ENCODE measurements around the gene SNAPC3.
A peak's percentile ranks its signal among the peaks of the same experiment; 100 is the strongest.
"Not testable (repeated sequence)": the region's sequence is repeated elsewhere in the genome, so short reads cannot be mapped to it uniquely, and the experiment has no call there.

The SNAPC3 gene

DNA sequence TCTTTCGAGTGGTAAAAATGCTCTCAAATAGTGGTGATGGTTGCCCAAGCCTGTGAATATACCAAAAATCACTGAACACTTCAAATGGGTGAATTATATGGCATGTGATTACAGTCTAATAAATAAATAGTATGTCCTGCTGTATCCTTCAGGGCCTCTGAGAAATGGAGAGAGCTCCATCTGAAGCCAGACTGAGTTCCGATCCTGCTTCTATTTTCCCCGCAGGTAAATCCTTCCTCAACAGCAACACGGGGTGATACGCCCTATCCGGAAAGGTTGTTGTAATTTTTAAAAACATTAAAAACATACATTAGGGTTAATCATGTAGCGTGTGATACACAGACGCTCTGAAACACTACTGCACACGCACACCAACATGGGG, 695 bp upstream of the SNAPC3 start:
- peaks cover 14% of the 10 kb centered on the region for H3K36me3 ChIP-seq (ENCODE audit: insufficient read depth, low read length)

GRCh38 chr9:15423231-15423985, 732 bp downstream of the SNAPC3 start:
- Histone ChIP-seq H2AFZ (ENCODE audit: low read length, unreplicated experiment) (peak overlapping the region; percentile 19), H3K79me2 (ENCODE audit: control insufficient read depth, insufficient read depth, low read length, unreplicated experiment) (peaks cover 50% of the 10 kb centered on the region), H3K36me3 (ENCODE audit: insufficient read depth, low read length) (peaks cover 14% of the 10 kb centered on the region), H3K4me1 (ENCODE audit: control insufficient read depth, insufficient read depth, low read length, unreplicated experiment) (peaks cover 8% of the 10 kb centered on the region), H3K27ac (ENCODE audit: low read depth, low read length) (no peak overlapping the region), H3K4me3 (ENCODE audit: low read depth, low read length) (peak overlapping the region; percentile 95), H3K27me3 (ENCODE audit: insufficient read depth, low read length) (no peaks in the 10 kb centered on the region)

More for the DNA sequence above, 695 bp upstream of the SNAPC3 start:
- Histone ChIP-seq H3K27ac (ENCODE audit: low read depth, low read length) (peak overlapping the region; percentile 35), H3K79me2 (ENCODE audit: control insufficient read depth, insufficient read depth, low read length, unreplicated experiment) (peaks cover 41% of the 10 kb centered on the region), H3K4me3 (ENCODE audit: low read depth, low read length) (peak overlapping the region; percentile 95), H2AFZ (ENCODE audit: low read length, unreplicated experiment) (peak overlapping the region; percentile 93), H3K27me3 (ENCODE audit: insufficient read depth, low read length) (no peaks in the 10 kb centered on the region), H3K4me1 (ENCODE audit: control insufficient read depth, insufficient read depth, low read length, unreplicated experiment) (peaks cover 8% of the 10 kb centered on the region)

DNA sequence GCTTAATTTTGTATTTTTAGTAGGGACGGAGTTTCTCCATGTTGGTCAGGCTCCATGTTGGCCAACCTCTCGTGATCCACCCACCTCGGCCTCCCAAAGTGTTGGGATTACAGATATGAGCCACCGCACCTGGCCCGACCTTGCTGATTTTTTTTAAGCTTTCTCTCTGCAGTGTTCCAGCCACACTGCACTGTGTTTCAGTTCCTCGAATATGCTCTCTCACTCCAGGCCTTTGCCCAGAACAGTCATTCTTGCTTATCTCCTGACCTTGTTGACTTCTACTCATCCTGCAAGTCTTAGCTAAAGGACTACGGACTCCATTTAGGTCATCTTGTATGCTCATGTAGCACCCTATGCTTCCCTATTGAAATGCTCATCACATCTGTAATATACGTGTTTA, 3.3 kb downstream of the SNAPC3 start:
- Histone ChIP-seq H3K4me1 (ENCODE audit: control insufficient read depth, insufficient read depth, low read length, unreplicated experiment) (peaks cover 13% of the 10 kb centered on the region), H3K27me3 (ENCODE audit: insufficient read depth, low read length) (no peaks in the 10 kb centered on the region), H2AFZ (ENCODE audit: low read length, unreplicated experiment) (no peak overlapping the region), H3K79me2 (ENCODE audit: control insufficient read depth, insufficient read depth, low read length, unreplicated experiment) (peaks cover 74% of the 10 kb centered on the region), H3K36me3 (ENCODE audit: insufficient read depth, low read length) (peaks cover 26% of the 10 kb centered on the region), H3K4me3 (ENCODE audit: low read depth, low read length) (no peak overlapping the region), H3K27ac (ENCODE audit: low read depth, low read length) (no peak overlapping the region)

DNA sequence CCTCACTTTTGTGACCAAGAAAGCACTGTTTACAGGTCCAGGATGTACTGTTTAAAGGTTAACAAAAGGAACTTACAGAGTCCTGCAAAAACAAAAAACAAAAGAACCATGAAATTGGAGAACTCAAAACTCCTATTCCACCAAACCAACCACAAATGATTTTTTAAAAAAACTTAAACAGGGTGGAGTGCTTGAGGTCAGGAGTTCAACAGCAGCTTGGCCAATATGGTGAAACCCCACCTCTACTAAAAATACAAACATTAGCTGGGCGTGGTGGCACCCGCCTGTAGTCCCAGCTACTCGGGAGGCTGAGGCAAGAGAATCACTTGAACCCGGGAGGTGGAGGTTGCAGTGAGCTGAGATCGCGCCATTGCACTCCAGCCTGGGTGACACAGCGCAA, 5.0 kb downstream of the SNAPC3 start:
- not testable (repeated sequence) for H2AFZ ChIP-seq (ENCODE audit: low read length, unreplicated experiment); H3K27ac ChIP-seq (ENCODE audit: low read depth, low read length); H3K4me3 ChIP-seq (ENCODE audit: low read depth, low read length); H3K27me3 ChIP-seq (ENCODE audit: insufficient read depth, low read length)
- H3K36me3 ChIP-seq (ENCODE audit: insufficient read depth, low read length), result peaks cover 28% of the 10 kb centered on the region
- peaks cover 13% of the 10 kb centered on the region for H3K4me1 ChIP-seq (ENCODE audit: control insufficient read depth, insufficient read depth, low read length, unreplicated experiment)
- H3K79me2 ChIP-seq (ENCODE audit: control insufficient read depth, insufficient read depth, low read length, unreplicated experiment), result peaks cover 85% of the 10 kb centered on the region

GRCh38 chr9:15430920-15431844, 8.5 kb downstream of the SNAPC3 start:
- Histone ChIP-seq H2AFZ (ENCODE audit: low read length, unreplicated experiment) (no peak overlapping the region), H3K4me1 (ENCODE audit: control insufficient read depth, insufficient read depth, low read length, unreplicated experiment) (peaks cover 5% of the 10 kb centered on the region), H3K27ac (ENCODE audit: low read depth, low read length) (no peak overlapping the region), H3K4me3 (ENCODE audit: low read depth, low read length) (no peak overlapping the region), H3K27me3 (ENCODE audit: insufficient read depth, low read length) (no peaks in the 10 kb centered on the region), H3K36me3 (ENCODE audit: insufficient read depth, low read length) (peaks cover 43% of the 10 kb centered on the region), H3K79me2 (ENCODE audit: control insufficient read depth, insufficient read depth, low read length, unreplicated experiment) (peaks cover 78% of the 10 kb centered on the region)

- Histone ChIP-seq H3K79me2 (ENCODE audit: control insufficient read depth, insufficient read depth, low read length, unreplicated experiment) (peaks cover 81% of the 10 kb centered on the region), H3K4me1 (ENCODE audit: control insufficient read depth, insufficient read depth, low read length, unreplicated experiment) (peaks cover 5% of the 10 kb centered on the region), H3K27ac (ENCODE audit: low read depth, low read length) (no peak overlapping the region), H3K4me3 (ENCODE audit: low read depth, low read length) (no peak overlapping the region), H3K36me3 (ENCODE audit: insufficient read depth, low read length) (peaks cover 41% of the 10 kb centered on the region), H2AFZ (ENCODE audit: low read length, unreplicated experiment) (no peak overlapping the region), H3K27me3 (ENCODE audit: insufficient read depth, low read length) (no peaks in the 10 kb centered on the region)
Observed at GRCh38 chr9:15433191-15433590, 10.5 kb downstream of the SNAPC3 start.

DNA sequence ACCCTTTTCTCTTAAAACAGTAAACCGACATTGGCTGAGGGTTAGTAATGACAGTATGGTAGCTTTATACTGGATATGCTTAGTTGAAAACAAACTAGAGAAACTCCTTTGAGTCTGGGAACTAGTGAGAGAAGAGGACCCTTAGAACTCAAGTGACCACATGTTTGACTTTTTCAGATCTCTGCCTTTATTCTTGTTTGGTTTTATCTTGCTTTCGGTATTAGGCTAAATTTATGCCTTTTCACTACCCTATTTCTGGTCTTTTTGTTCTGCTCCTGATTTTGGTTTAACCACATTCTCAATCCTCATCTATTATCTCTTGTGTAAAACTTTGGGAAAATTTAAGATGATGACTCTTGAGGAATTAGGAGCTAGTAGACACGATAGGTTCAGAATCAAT, 11.0 kb downstream of the SNAPC3 start:
- peaks cover 81% of the 10 kb centered on the region for H3K79me2 ChIP-seq (ENCODE audit: control insufficient read depth, insufficient read depth, low read length, unreplicated experiment)
- H3K27ac ChIP-seq (ENCODE audit: low read depth, low read length), result no peak overlapping the region
- H2AFZ ChIP-seq (ENCODE audit: low read length, unreplicated experiment), result no peak overlapping the region
- H3K4me3 ChIP-seq (ENCODE audit: low read depth, low read length), result no peak overlapping the region
- H3K36me3 ChIP-seq (ENCODE audit: insufficient read depth, low read length), result peaks cover 41% of the 10 kb centered on the region
- peaks cover 5% of the 10 kb centered on the region for H3K4me1 ChIP-seq (ENCODE audit: control insufficient read depth, insufficient read depth, low read length, unreplicated experiment)
- no peaks in the 10 kb centered on the region for H3K27me3 ChIP-seq (ENCODE audit: insufficient read depth, low read length)

DNA sequence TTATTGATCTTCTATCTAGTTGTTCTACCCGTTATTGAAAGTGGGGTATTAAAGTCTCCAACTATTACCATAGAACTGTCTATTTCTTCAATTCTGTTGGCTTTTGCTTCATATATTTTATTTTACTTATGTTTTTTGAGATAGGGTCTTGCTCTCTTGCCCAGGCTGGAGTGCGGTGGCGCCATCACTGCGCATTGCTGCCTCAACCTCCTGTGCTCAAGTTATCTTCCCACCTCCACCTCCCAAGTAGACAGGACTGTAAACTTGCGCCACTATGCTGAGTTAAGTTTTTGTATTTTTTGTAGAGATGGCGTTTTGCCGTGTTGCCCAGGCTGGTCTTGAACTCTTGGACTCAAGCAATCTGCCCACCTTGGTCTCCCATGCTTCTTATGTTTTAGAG, 16.2 kb downstream of the SNAPC3 start:
- peaks cover 59% of the 10 kb centered on the region for H3K79me2 ChIP-seq (ENCODE audit: control insufficient read depth, insufficient read depth, low read length, unreplicated experiment)
- no peak overlapping the region for H2AFZ ChIP-seq (ENCODE audit: low read length, unreplicated experiment)
- no peak overlapping the region for H3K4me3 ChIP-seq (ENCODE audit: low read depth, low read length)
- H3K27ac ChIP-seq (ENCODE audit: low read depth, low read length), result no peak overlapping the region
- no peaks in the 10 kb centered on the region for H3K27me3 ChIP-seq (ENCODE audit: insufficient read depth, low read length)
- peaks cover 30% of the 10 kb centered on the region for H3K36me3 ChIP-seq (ENCODE audit: insufficient read depth, low read length)
- H3K4me1 ChIP-seq (ENCODE audit: control insufficient read depth, insufficient read depth, low read length, unreplicated experiment), result no peaks in the 10 kb centered on the region

- not testable (repeated sequence) for H2AFZ ChIP-seq (ENCODE audit: low read length, unreplicated experiment); H3K27ac ChIP-seq (ENCODE audit: low read depth, low read length); H3K4me1 ChIP-seq (ENCODE audit: control insufficient read depth, insufficient read depth, low read length, unreplicated experiment); H3K27me3 ChIP-seq (ENCODE audit: insufficient read depth, low read length); H3K4me3 ChIP-seq (ENCODE audit: low read depth, low read length)
- peaks cover 36% of the 10 kb centered on the region for H3K36me3 ChIP-seq (ENCODE audit: insufficient read depth, low read length)
- peaks cover 38% of the 10 kb centered on the region for H3K79me2 ChIP-seq (ENCODE audit: control insufficient read depth, insufficient read depth, low read length, unreplicated experiment)
Observed at GRCh38 chr9:15441841-15442240, 19.2 kb downstream of the SNAPC3 start.

GRCh38 chr9:15442264-15442663, 19.6 kb downstream of the SNAPC3 start:
- H3K4me3 ChIP-seq (ENCODE audit: low read depth, low read length); H3K27ac ChIP-seq (ENCODE audit: low read depth, low read length); H3K4me1 ChIP-seq (ENCODE audit: control insufficient read depth, insufficient read depth, low read length, unreplicated experiment); H3K27me3 ChIP-seq (ENCODE audit: insufficient read depth, low read length); H2AFZ ChIP-seq (ENCODE audit: low read length, unreplicated experiment): not testable (repeated sequence)
- Histone ChIP-seq H3K36me3 (ENCODE audit: insufficient read depth, low read length) (peaks cover 40% of the 10 kb centered on the region), H3K79me2 (ENCODE audit: control insufficient read depth, insufficient read depth, low read length, unreplicated experiment) (peaks cover 33% of the 10 kb centered on the region)
